EH (cell line): ENCODE results near the gene STRIT1.

Source experiments
- DNase-seq: peaks from one replicate; pipeline ENCODE4 v3.0.0-alpha.2; 2015; ENCODE audit warnings: low read depth

Gene STRIT1

GRCh38 chr3:155293516-155293915 is at the start of gene STRIT1:
STRIT1 (minus strand) TSS chr3:155293683.
- no peak for DNase-seq

GRCh38 chr3:155342344-155342743 is 48.9 kb upstream of the STRIT1 start:
- no peak for DNase-seq

GRCh38 chr3:155339052-155339451 is 45.6 kb upstream of the STRIT1 start:
- no peak for DNase-seq

- DNase-seq = no peak
Observed at GRCh38 chr3:155335724-155336354, 42.4 kb upstream of the STRIT1 start.

- DNase-seq = no peak
Observed at GRCh38 chr3:155334914-155335723, 41.6 kb upstream of the STRIT1 start.

- DNase-seq = no peak
Observed at GRCh38 chr3:155334215-155334913, 40.9 kb upstream of the STRIT1 start.

- no peak for DNase-seq
Observed at GRCh38 chr3:155332716-155333115, 39.2 kb upstream of the STRIT1 start.

GRCh38 chr3:155331078-155331477 is 37.6 kb upstream of the STRIT1 start:
- DNase-seq = no peak

- DNase-seq = no peak
Observed at GRCh38 chr3:155330370-155330769, 36.9 kb upstream of the STRIT1 start.

GRCh38 chr3:155329513-155330048 is 36.1 kb upstream of the STRIT1 start:
- no peak for DNase-seq

- no peak for DNase-seq
Observed at GRCh38 chr3:155327871-155328270, 34.4 kb upstream of the STRIT1 start.

GRCh38 chr3:155327430-155327829 is 33.9 kb upstream of the STRIT1 start:
- DNase-seq = no peak

GRCh38 chr3:155326901-155327300 is 33.4 kb upstream of the STRIT1 start:
- DNase-seq = no peak

GRCh38 chr3:155326244-155326643 is 32.8 kb upstream of the STRIT1 start:
- no peak for DNase-seq

GRCh38 chr3:155325263-155325835 is 31.9 kb upstream of the STRIT1 start:
- DNase-seq = no peak

GRCh38 chr3:155323063-155323666 is 29.7 kb upstream of the STRIT1 start:
- peak; percentile 79 for DNase-seq

GRCh38 chr3:155321418-155321817 is 27.9 kb upstream of the STRIT1 start:
- no peak for DNase-seq

GRCh38 chr3:155320934-155321333 is 27.5 kb upstream of the STRIT1 start:
- DNase-seq = no peak

- no peak for DNase-seq
Observed at GRCh38 chr3:155318740-155319139, 25.3 kb upstream of the STRIT1 start.

- DNase-seq = peak; percentile 34
Observed at GRCh38 chr3:155317211-155317610, 23.7 kb upstream of the STRIT1 start.

- no peak for DNase-seq
Observed at GRCh38 chr3:155316426-155316825, 22.9 kb upstream of the STRIT1 start.

- DNase-seq = no peak
Observed at GRCh38 chr3:155313916-155314315, 20.4 kb upstream of the STRIT1 start.
